Measurements from ENCODE around the gene TC2N.

GRCh38 chr14:91886961-91887360 is 19.6 kb upstream of the TC2N start:
- TF ChIP-seq CTCF (conservative IDR thresholded peaks at IDR 0.05) (no peak), ZFX (IDR thresholded peaks at IDR 0.05) (no peak)

All from C4-2B (cell line).